IgD-negative memory B cell (primary cell): ENCODE data around the gene ZXDC. TPM values are rescaled to one million over a fixed set of nuclear protein-coding genes. Genes with fewer than 3 reads are reported as not detected.

ENCODE experiments used
- H3K27ac Mint-ChIP-seq, 3 donors: one replicate each; pipeline ENCODE4 v1.8.0; 2020 to 2022; ENCODE audit warnings: mild to moderate bottlenecking in 3 of 3, mixed read lengths in 3 of 3, moderate library complexity in 1 of 3
- H3K27me3 Mint-ChIP-seq: one replicate; pipeline ENCODE4 v1.8.0; 2021; ENCODE audit warnings: mixed read lengths
- H3K36me3 Mint-ChIP-seq: one replicate; pipeline ENCODE4 v1.8.0; 2020; ENCODE audit warnings: mild to moderate bottlenecking, mixed read lengths
- H3K4me1 Mint-ChIP-seq, 3 donors: one replicate each; pipeline ENCODE4 v1.8.0; 2020 to 2022; ENCODE audit warnings: mixed read lengths in 3 of 3, mild to moderate bottlenecking in 1 of 3
- H3K4me3 Mint-ChIP-seq, 4 donors: one replicate each; pipeline ENCODE4 v1.8.0; 2020 to 2022; ENCODE audit warnings: mild to moderate bottlenecking in 4 of 4, mixed read lengths in 4 of 4, moderate library complexity in 3 of 4
- H3K9me3 Mint-ChIP-seq, 3 donors: one replicate each; pipeline ENCODE4 v1.8.0; 2020 to 2021; ENCODE audit warnings: mixed read lengths in 3 of 3, mild to moderate bottlenecking in 1 of 3
- polyA plus RNA-seq: library from polyadenylated mRNA; unstranded; fragments of 300-500 nt; fragmentation: Illumina TruSeq; gene quantifications from one replicate; pipeline ENCODE4 v1.2.3, GENCODE V29; 2021

The ZXDC gene
- polyA plus RNA-seq, 1 donor from 2014 or later = 9.1 TPM

- H3K36me3 Mint-ChIP-seq = peaks cover 6% of the 10 kb centered on the region
- peak overlapping the region in 1 of 3 donors; percentile 27 for H3K27ac Mint-ChIP-seq
- H3K4me3 Mint-ChIP-seq = no peak overlapping the region
These were observed 27.4 kb downstream of the ZXDC start for GRCh38 chr3:126448136-126448892.

DNA sequence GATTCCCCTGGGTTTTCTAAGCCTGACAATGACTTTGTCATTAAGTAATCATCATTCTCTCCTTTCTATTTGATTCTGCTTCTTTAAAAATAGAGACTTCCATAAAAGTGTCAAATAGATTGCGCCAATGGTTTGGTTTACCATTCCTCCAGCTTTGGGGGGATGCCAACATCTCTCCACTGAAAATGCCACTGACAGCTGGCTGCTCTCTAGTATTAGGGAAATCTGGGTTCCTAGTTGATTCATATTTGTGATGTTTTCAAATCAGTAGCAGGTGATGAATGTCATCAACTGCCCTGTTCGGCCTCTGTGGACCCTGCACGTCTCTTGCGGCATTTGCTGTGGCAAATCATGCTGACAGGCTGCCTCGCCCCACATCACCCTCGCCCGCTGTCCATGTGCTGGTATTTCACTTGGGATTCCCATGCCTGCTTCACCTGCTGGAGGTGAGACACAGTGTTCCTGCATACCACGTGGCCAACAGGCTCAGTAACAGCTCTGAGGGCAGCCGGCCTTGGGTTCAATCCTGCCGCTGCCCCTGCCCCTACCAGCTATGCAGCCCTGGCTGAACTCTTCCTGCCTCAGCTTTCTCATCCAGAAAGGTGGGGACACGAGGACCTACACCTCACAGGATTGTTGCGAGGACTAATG is 28.1 kb downstream of the ZXDC start:
- peaks cover 6% of the 10 kb centered on the region for H3K36me3 Mint-ChIP-seq
- no peaks in the 10 kb centered on the region for H3K27me3 Mint-ChIP-seq
- peaks cover 0 to 5% (median 0%) of the 10 kb centered on the region in 3 donors for H3K4me1 Mint-ChIP-seq
- no peak overlapping the region for H3K4me3 Mint-ChIP-seq
- no peaks in the 10 kb centered on the region for H3K9me3 Mint-ChIP-seq
- no peak overlapping the region for H3K27ac Mint-ChIP-seq

More at GRCh38 chr3:126448136-126448892, 27.4 kb downstream of the ZXDC start:
- peaks cover 0 to 5% (median 0%) of the 10 kb centered on the region in 3 donors for H3K4me1 Mint-ChIP-seq
- no peaks in the 10 kb centered on the region for H3K27me3 Mint-ChIP-seq
- no peaks in the 10 kb centered on the region for H3K9me3 Mint-ChIP-seq

GRCh38 chr3:126446791-126447190 is 28.9 kb downstream of the ZXDC start:
- Mint-ChIP-seq H3K27me3 (no peaks in the 10 kb centered on the region), H3K27ac (no peak overlapping the region), H3K4me1 (peaks cover 0 to 5% (median 0%) of the 10 kb centered on the region in 3 donors), H3K9me3 (no peaks in the 10 kb centered on the region), H3K4me3 (no peak overlapping the region), H3K36me3 (peaks cover 4% of the 10 kb centered on the region)

DNA sequence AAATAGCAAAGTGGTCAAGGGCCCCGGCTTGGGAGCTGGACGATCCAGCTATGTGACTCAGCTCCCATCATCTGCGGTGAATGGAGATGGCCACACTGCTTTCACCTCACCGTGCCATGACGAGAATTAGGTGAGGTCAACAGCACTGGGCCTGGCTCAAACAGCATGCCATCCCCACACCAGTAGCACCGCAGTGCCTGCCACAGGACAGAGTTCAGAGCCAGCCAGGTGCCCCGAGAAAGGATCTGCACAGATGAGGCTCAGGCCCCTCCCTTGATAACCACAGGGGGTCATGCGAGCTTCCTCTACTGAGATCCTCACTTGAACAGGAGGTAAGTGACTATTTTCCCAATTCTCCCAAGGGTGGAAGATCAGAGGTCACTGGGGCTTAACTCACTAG is 29.4 kb downstream of the ZXDC start:
- H3K9me3 Mint-ChIP-seq = no peaks in the 10 kb centered on the region
- no peak overlapping the region for H3K4me3 Mint-ChIP-seq
- H3K27ac Mint-ChIP-seq = no peak overlapping the region
- no peaks in the 10 kb centered on the region for H3K36me3 Mint-ChIP-seq
- H3K27me3 Mint-ChIP-seq = no peaks in the 10 kb centered on the region
- peaks cover 0 to 5% (median 0%) of the 10 kb centered on the region in 3 donors for H3K4me1 Mint-ChIP-seq

- Mint-ChIP-seq H3K36me3 (no peaks in the 10 kb centered on the region), H3K4me1 (peaks cover 0 to 3% (median 0%) of the 10 kb centered on the region in 3 donors), H3K9me3 (no peaks in the 10 kb centered on the region), H3K4me3 (no peak overlapping the region), H3K27ac (no peak overlapping the region), H3K27me3 (no peaks in the 10 kb centered on the region)
These were observed 30.2 kb downstream of the ZXDC start for GRCh38 chr3:126445506-126445905.

GRCh38 chr3:126442856-126443242 is 32.8 kb downstream of the ZXDC start:
- H3K9me3 Mint-ChIP-seq = no peaks in the 10 kb centered on the region
- H3K4me1 Mint-ChIP-seq = peaks cover 0 to 3% (median 0%) of the 10 kb centered on the region in 3 donors
- H3K27ac Mint-ChIP-seq = no peak overlapping the region
- H3K4me3 Mint-ChIP-seq = no peak overlapping the region
- H3K36me3 Mint-ChIP-seq = peaks cover 2% of the 10 kb centered on the region
- H3K27me3 Mint-ChIP-seq = no peaks in the 10 kb centered on the region

- H3K4me3 Mint-ChIP-seq = no peak overlapping the region
- peaks cover 4% of the 10 kb centered on the region for H3K36me3 Mint-ChIP-seq
- no peak overlapping the region for H3K27ac Mint-ChIP-seq
- H3K4me1 Mint-ChIP-seq = peaks cover 0 to under 1% (median 0%) of the 10 kb centered on the region in 3 donors
- H3K9me3 Mint-ChIP-seq = no peaks in the 10 kb centered on the region
- no peaks in the 10 kb centered on the region for H3K27me3 Mint-ChIP-seq
These were observed 33.4 kb downstream of the ZXDC start for GRCh38 chr3:126442094-126442855.

DNA sequence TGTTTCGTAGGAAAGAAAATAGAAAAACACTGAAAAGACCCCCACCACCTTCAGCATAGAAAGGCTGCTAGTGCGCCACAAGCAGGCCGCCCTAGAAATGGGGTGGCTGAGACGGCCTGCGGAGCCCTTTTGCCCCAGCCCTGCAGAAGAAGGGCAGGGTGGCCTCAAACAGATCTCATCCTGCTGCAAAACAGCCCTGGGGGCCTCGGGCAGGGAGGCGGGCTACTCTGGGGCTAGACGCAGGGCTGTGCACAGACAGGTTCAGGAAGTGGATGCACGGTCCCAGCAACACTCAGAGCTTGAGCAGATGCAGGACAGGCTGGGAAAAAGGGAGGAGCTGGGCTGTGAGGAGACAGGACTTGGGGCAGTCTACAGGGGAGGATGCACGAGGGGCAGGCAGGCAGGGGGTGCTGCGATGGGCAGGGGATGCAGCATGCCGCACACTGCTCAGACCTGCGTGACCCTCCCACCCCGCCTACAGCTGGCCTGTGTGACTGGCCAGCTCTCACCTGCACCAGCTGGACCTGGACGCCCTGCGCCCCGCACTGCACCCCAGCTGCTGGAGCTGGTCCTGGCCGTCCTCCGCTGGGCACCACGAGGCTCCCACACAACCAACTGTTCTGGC is 34.3 kb downstream of the ZXDC start:
- H3K4me3 Mint-ChIP-seq = no peak overlapping the region
- H3K36me3 Mint-ChIP-seq = peaks cover 7% of the 10 kb centered on the region
- H3K27ac Mint-ChIP-seq = no peak overlapping the region
- H3K9me3 Mint-ChIP-seq = no peaks in the 10 kb centered on the region
- H3K4me1 Mint-ChIP-seq = no peaks in the 10 kb centered on the region
- no peaks in the 10 kb centered on the region for H3K27me3 Mint-ChIP-seq

DNA sequence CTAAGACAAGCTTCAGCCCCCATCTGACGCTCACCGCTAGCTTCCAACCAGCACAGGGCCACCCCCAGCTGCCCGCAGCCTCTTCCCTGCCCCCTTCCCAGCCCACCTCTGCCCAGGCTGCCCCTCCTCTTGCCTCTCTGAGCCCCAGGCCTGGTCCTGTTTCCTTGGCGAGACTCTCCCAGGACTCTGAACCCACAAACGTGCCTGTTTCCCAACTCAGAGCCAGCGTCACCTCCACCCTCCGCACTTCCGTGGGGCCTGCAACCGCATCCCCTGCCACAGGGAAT is 35.0 kb downstream of the ZXDC start:
- no peak overlapping the region for H3K27ac Mint-ChIP-seq
- H3K27me3 Mint-ChIP-seq = no peaks in the 10 kb centered on the region
- peaks cover 7% of the 10 kb centered on the region for H3K36me3 Mint-ChIP-seq
- no peaks in the 10 kb centered on the region for H3K9me3 Mint-ChIP-seq
- H3K4me1 Mint-ChIP-seq = no peaks in the 10 kb centered on the region
- no peak overlapping the region for H3K4me3 Mint-ChIP-seq

DNA sequence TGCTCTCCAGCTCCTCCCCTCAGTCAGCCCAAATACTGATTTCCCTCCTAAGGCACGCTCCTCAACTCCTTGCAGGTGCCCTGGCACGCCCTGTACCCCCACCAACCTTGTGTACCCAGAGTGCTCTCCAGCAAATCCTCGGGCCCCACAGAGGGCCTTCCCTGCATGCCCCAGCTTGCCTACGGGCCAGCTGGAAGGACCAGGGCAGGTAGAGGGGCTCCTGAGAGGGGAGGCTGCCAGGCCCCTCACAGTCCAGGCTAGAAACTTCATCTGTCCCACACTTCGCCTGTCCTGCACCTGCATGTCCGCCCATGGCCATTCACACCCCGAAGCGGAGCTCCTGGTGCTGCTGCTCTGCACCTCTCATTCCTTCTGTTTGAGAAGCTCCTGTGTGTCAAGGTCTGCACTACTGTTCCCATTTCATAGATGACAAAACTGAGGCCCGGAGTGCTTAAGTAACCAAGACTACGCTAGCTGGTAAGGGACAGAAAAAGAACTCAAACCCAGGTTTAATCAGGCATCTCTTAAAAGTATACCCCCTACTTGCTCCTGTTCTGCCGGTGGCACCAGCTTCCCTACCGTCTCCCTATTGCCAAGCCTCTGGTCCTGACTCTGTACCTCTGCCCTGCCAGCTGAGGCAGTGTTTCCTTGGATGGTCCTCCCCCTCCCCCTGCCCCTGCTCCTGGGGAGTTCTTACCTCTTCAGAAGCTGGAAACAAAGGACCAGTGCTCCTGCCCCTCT is 35.6 kb downstream of the ZXDC start:
- Mint-ChIP-seq H3K4me1 (no peaks in the 10 kb centered on the region), H3K9me3 (no peaks in the 10 kb centered on the region), H3K36me3 (peaks cover 7% of the 10 kb centered on the region), H3K27ac (no peak overlapping the region), H3K4me3 (no peak overlapping the region), H3K27me3 (no peaks in the 10 kb centered on the region)

- Mint-ChIP-seq H3K4me1 (no peaks in the 10 kb centered on the region), H3K27ac (no peak overlapping the region), H3K9me3 (no peaks in the 10 kb centered on the region), H3K27me3 (no peaks in the 10 kb centered on the region), H3K36me3 (peaks cover 9% of the 10 kb centered on the region), H3K4me3 (no peak overlapping the region)
These were observed 36.2 kb downstream of the ZXDC start for GRCh38 chr3:126439346-126439967.

- peaks cover 2% of the 10 kb centered on the region for H3K27me3 Mint-ChIP-seq
- no peak overlapping the region for H3K4me3 Mint-ChIP-seq
- H3K9me3 Mint-ChIP-seq = no peaks in the 10 kb centered on the region
- peaks cover 10% of the 10 kb centered on the region for H3K36me3 Mint-ChIP-seq
- H3K27ac Mint-ChIP-seq = peak overlapping the region in 1 of 3 donors; percentile 54
- no peaks in the 10 kb centered on the region for H3K4me1 Mint-ChIP-seq
These were observed 36.9 kb downstream of the ZXDC start for GRCh38 chr3:126438746-126439145.

DNA sequence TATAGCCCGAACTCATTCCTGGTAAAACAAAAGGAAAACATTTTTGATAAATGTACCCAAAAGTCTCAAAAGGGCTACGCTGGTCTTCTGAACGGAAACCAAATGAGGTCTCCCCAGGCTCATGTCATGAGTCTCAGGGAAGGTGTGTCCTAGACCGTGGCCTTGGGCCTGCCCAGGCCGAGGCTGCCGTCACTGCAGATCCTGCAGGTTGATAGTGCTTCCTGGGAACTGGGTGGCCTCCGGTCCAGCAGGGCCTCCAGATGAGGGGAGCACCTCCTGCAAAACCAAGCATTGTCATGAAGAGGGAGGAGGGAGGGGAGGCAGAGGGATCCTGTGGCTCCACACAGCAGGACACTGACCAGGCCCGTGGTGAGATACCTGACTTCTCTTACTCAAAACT is 37.5 kb downstream of the ZXDC start:
- peaks cover 10% of the 10 kb centered on the region for H3K36me3 Mint-ChIP-seq
- no peaks in the 10 kb centered on the region for H3K9me3 Mint-ChIP-seq
- H3K4me3 Mint-ChIP-seq = no peak overlapping the region
- H3K27me3 Mint-ChIP-seq = peaks cover 2% of the 10 kb centered on the region
- no peak overlapping the region for H3K27ac Mint-ChIP-seq
- H3K4me1 Mint-ChIP-seq = no peaks in the 10 kb centered on the region
